ENCODE measurements around the gene CRY2. TPM values are rescaled to one million over a fixed set of nuclear protein-coding genes. Genes with fewer than 3 reads are reported as not detected.
A peak's percentile ranks its signal among the peaks of the same experiment; 100 is the strongest.

The CRY2 gene
- total RNA-seq, 2 donors from 2014 or later = 18.5 to 30.2 TPM

GRCh38 chr11:45847911-45848316 lies 639 bp downstream of the CRY2 start:
- DNase-seq = peak; percentile 50
- H3K4me3 ChIP-seq = peak overlapping the region; percentile 89
- H3K27me3 ChIP-seq = no peaks in the 10 kb centered on the region
- intact Hi-C loops (cut with DNase I) = no loop called here
- no peaks in the 10 kb centered on the region for H3K9me3 ChIP-seq
- no peaks in the 10 kb centered on the region for H3K36me3 ChIP-seq
- H3K9ac ChIP-seq (ENCODE audit: low read depth in 2 of 2, low read length in 2 of 2) = peak overlapping the region; percentile 97 to 100
- H3K4me1 ChIP-seq = no peaks in the 10 kb centered on the region
- H3K27ac ChIP-seq = peak overlapping the region; percentile 88
- no peak for TF ChIP-seq CTCF (IDR thresholded peaks at IDR 0.05)

GRCh38 chr11:45848654-45849081 lies 1.4 kb downstream of the CRY2 start:
- Histone ChIP-seq H3K4me3 (peak overlapping the region; percentile 89), H3K4me1 (no peaks in the 10 kb centered on the region), H3K36me3 (no peaks in the 10 kb centered on the region)

GRCh38 chr11:45850446-45850845 lies 3.2 kb downstream of the CRY2 start:
- H3K9me3 ChIP-seq = no peaks in the 10 kb centered on the region
- H3K4me1 ChIP-seq = no peaks in the 10 kb centered on the region
- no peaks in the 10 kb centered on the region for H3K36me3 ChIP-seq
- no peak overlapping the region for H3K4me3 ChIP-seq
- no peaks in the 10 kb centered on the region for H3K27me3 ChIP-seq
- TF ChIP-seq CTCF (IDR thresholded peaks at IDR 0.05) = no peak
- H3K9ac ChIP-seq (ENCODE audit: low read depth in 2 of 2, low read length in 2 of 2) = no peak overlapping the region
- no peak overlapping the region for H3K27ac ChIP-seq
- intact Hi-C loops (cut with DNase I) = no loop called here
- DNase-seq = no peak

More at GRCh38 chr11:45848654-45849081, 1.4 kb downstream of the CRY2 start:
- Histone ChIP-seq H3K9ac (ENCODE audit: low read depth in 2 of 2, low read length in 2 of 2) (peak overlapping the region in 1 of 2 donors; percentile 97), H3K27ac (no peak overlapping the region), H3K9me3 (no peaks in the 10 kb centered on the region), H3K27me3 (no peaks in the 10 kb centered on the region)
- DNase-seq = no peak
- TF ChIP-seq CTCF (IDR thresholded peaks at IDR 0.05) = no peak
- intact Hi-C loops (cut with DNase I) = no loop called here

GRCh38 chr11:45851228-45851627 lies 4.0 kb downstream of the CRY2 start:
- Histone ChIP-seq H3K36me3 (no peaks in the 10 kb centered on the region), H3K9ac (ENCODE audit: low read depth in 2 of 2, low read length in 2 of 2) (no peak overlapping the region), H3K9me3 (no peaks in the 10 kb centered on the region), H3K4me3 (no peak overlapping the region), H3K4me1 (no peaks in the 10 kb centered on the region), H3K27ac (no peak overlapping the region), H3K27me3 (no peaks in the 10 kb centered on the region)
- no peak for TF ChIP-seq CTCF (IDR thresholded peaks at IDR 0.05)
- DNase-seq = no peak
- intact Hi-C loops (cut with DNase I) = no loop called here

GRCh38 chr11:45852018-45852711 lies 4.9 kb downstream of the CRY2 start:
- no peaks in the 10 kb centered on the region for H3K27me3 ChIP-seq
- TF ChIP-seq CTCF (IDR thresholded peaks at IDR 0.05) = no peak
- no peaks in the 10 kb centered on the region for H3K36me3 ChIP-seq
- H3K9me3 ChIP-seq = no peaks in the 10 kb centered on the region
- no peaks in the 10 kb centered on the region for H3K4me1 ChIP-seq
- no peak overlapping the region for H3K27ac ChIP-seq
- DNase-seq = no peak
- H3K4me3 ChIP-seq = no peak overlapping the region
- intact Hi-C loops (cut with DNase I) = no loop called here
- H3K9ac ChIP-seq (ENCODE audit: low read depth in 2 of 2, low read length in 2 of 2) = peak overlapping the region in 1 of 2 donors; percentile 41
